CD14-positive monocyte (primary cell): ENCODE results near the gene SUFU. TPM values are rescaled to one million over a fixed set of nuclear protein-coding genes. Genes with fewer than 3 reads are reported as not detected.

Experiments used
- DNase-seq, 3 donors: peaks; one replicate each; pipeline ENCODE4 v3.0.0-alpha.2; 2011 to 2022
- H2AFZ ChIP-seq: 2 replicates; pipeline ENCODE4 v1.6.0; 2012; ENCODE audit warnings: mild to moderate bottlenecking, low read depth, low read length, inconsistent platforms; ENCODE audit not compliant: insufficient read depth, poor library complexity, severe bottlenecking
- H3K27ac ChIP-seq, 2 donors: 1 replicate in 1 of 2; 2 replicates in 1 of 2; pipeline ENCODE4 v1.5.1; 2012 to 2013; ENCODE audit warnings: low read length in 2 of 2, control low read depth in 1 of 2, inconsistent platforms in 1 of 2, low read depth in 1 of 2, mild to moderate bottlenecking in 1 of 2
- H3K27me3 ChIP-seq, 2 donors: one replicate each; pipeline versions ENCODE4 v1.6.0 to v1.6.1; 2011 to 2013; ENCODE audit warnings: low read length in 2 of 2; ENCODE audit not compliant: control insufficient read depth in 2 of 2, insufficient read depth in 2 of 2
- H3K36me3 ChIP-seq, 2 donors: replicated peaks in 1 of 2; 1 replicate in 1 of 2; 2 replicates in 1 of 2; pipeline versions ENCODE4 v1.5.1 to v1.6.1; 2012 to 2013; ENCODE audit warnings: low read length in 2 of 2, control low read depth in 1 of 2, inconsistent platforms in 1 of 2, mild to moderate bottlenecking in 1 of 2; ENCODE audit not compliant: insufficient read depth in 2 of 2, control insufficient read depth in 1 of 2
- H3K4me1 ChIP-seq, 2 donors: 1 replicate in 1 of 2; 2 replicates in 1 of 2; pipeline versions ENCODE4 v1.5.1 to v1.6.1; 2012 to 2013; ENCODE audit warnings: low read length in 2 of 2, control low read depth in 1 of 2, inconsistent platforms in 1 of 2, mild to moderate bottlenecking in 1 of 2, moderate library complexity in 1 of 2; ENCODE audit not compliant: insufficient read depth in 2 of 2, control insufficient read depth in 1 of 2
- H3K4me2 ChIP-seq: replicated peaks from 2 replicates; pipeline ENCODE3; 2012; ENCODE audit warnings: low read length, moderate library complexity, mild to moderate bottlenecking; ENCODE audit not compliant: poor library complexity, severe bottlenecking; ENCODE audit errors: extremely low read depth
- H3K4me3 ChIP-seq, 3 experiments: fragments of 200-600 bp in 1 of 3; sonication (generic) in 1 of 3; replicated peaks in 1 of 3; 1 replicate in 2 of 3; 2 replicates in 1 of 3; pipeline ENCODE4 v1.5.1; 2011 to 2013; ENCODE audit warnings: low read length in 3 of 3, mild to moderate bottlenecking in 3 of 3, control low read depth in 2 of 3, low read depth in 2 of 3, inconsistent platforms in 1 of 3, moderate library complexity in 1 of 3
- H3K79me2 ChIP-seq: 2 replicates; pipeline ENCODE4 v1.6.0; 2012; ENCODE audit warnings: mild to moderate bottlenecking, control low read depth, inconsistent platforms, low read length, moderate library complexity; ENCODE audit not compliant: insufficient read depth
- H3K9ac ChIP-seq: 2 replicates; pipeline ENCODE4 v1.6.0; 2017; ENCODE audit warnings: low read length, mild to moderate bottlenecking; ENCODE audit not compliant: insufficient read depth, poor library complexity, severe bottlenecking
- H3K9me3 ChIP-seq, 2 donors: replicated peaks in 1 of 2; 1 replicate in 1 of 2; 2 replicates in 1 of 2; pipeline versions ENCODE4 v1.5.1 to v1.6.1; 2012 to 2013; ENCODE audit warnings: low read length in 2 of 2, control low read depth in 1 of 2; ENCODE audit not compliant: control insufficient read depth in 1 of 2, insufficient read depth in 1 of 2
- H4K20me1 ChIP-seq: 2 replicates; pipeline ENCODE4 v1.6.0; 2012; ENCODE audit warnings: mild to moderate bottlenecking, low read length, control low read depth, moderate library complexity; ENCODE audit not compliant: insufficient read depth
- H3K27ac Mint-ChIP-seq, 7 donors: one replicate each; pipeline ENCODE4 v1.8.0; 2020; ENCODE audit warnings: mild to moderate bottlenecking in 7 of 7, mixed read lengths in 7 of 7, moderate library complexity in 6 of 7, inconsistent platforms in 2 of 7
- H3K27me3 Mint-ChIP-seq, 3 donors: one replicate each; pipeline ENCODE4 v1.8.0; 2021 to 2022; ENCODE audit warnings: low read depth in 3 of 3, mild to moderate bottlenecking in 3 of 3, mixed read lengths in 3 of 3, moderate library complexity in 3 of 3, inconsistent platforms in 1 of 3
- H3K36me3 Mint-ChIP-seq, 2 donors: one replicate each; pipeline ENCODE4 v1.8.0; 2020; ENCODE audit warnings: mixed read lengths in 2 of 2, inconsistent platforms in 1 of 2, mild to moderate bottlenecking in 1 of 2
- H3K4me1 Mint-ChIP-seq: one replicate; pipeline ENCODE4 v1.8.0; 2020; ENCODE audit warnings: mild to moderate bottlenecking, mixed read lengths
- H3K4me3 Mint-ChIP-seq, 2 donors: one replicate each; pipeline ENCODE4 v1.8.0; 2020; ENCODE audit warnings: mild to moderate bottlenecking in 2 of 2, mixed read lengths in 2 of 2, moderate library complexity in 1 of 2
- H3K9me3 Mint-ChIP-seq, 7 donors: one replicate each; pipeline ENCODE4 v1.8.0; 2020 to 2022; ENCODE audit warnings: mixed read lengths in 7 of 7, mild to moderate bottlenecking in 6 of 7, moderate library complexity in 6 of 7, inconsistent platforms in 2 of 7
- CTCF ChIP-seq: fragments of 200-600 bp; IDR thresholded peaks from one replicate; pipeline ENCODE4 v1.8.0; 2022; ENCODE audit warnings: antibody characterized with exemption, mild to moderate bottlenecking
- WGBS: methylation state at CpG from one replicate; pipeline ENCODE4 v1.1.5; 2013; ENCODE audit warnings: missing lambda C conversion rate; ENCODE audit not compliant: insufficient coverage; 5-methylcytosine and 5-hydroxymethylcytosine counted together
- intact Hi-C, 2 donors: fragments of 100-400 bp; cut with micrococcal nuclease; formaldehyde crosslinking; loops; one replicate each; pipeline versions ENCODE4 v1.15.0 to v1.15.1; 2023
- polyA plus RNA-seq, 3 donors: library from polyadenylated mRNA; depleted of rRNA in 1 of 3; unstranded in 2 of 3; stranded (reverse) in 1 of 3; fragments of 300-500 nt in 2 of 3; fragments of >200 nt in 1 of 3; fragmentation: Illumina TruSeq in 2 of 3; gene quantifications; 1 replicate in 2 of 3; 2 replicates in 1 of 3; pipeline ENCODE4 v1.2.3, GENCODE V29; 2012 to 2021

Gene SUFU
- polyA plus RNA-seq, 3 donors: 3.2 to 10.0 (median 5.7) TPM

GRCh38 chr10:102613286-102613685, 109.5 kb downstream of the SUFU start:
- peaks cover 0 to 4% (median 0%) of the 10 kb centered on the region in 3 donors for H3K27me3 Mint-ChIP-seq
- no peaks in the 10 kb centered on the region for H3K9me3 ChIP-seq
- no peak for DNase-seq
- no peak overlapping the region for H3K9ac ChIP-seq
- no peaks in the 10 kb centered on the region for H4K20me1 ChIP-seq
- H3K79me2 ChIP-seq: no peaks in the 10 kb centered on the region
- 82% methylated on average over 7 of the region's 7 CpGs for WGBS
- no peak overlapping the region for H3K4me2 ChIP-seq
- peaks cover 47 to 75% of the 10 kb centered on the region in 2 donors for H3K36me3 ChIP-seq
- H3K36me3 Mint-ChIP-seq: peaks cover 62 to 78% of the 10 kb centered on the region in 2 donors
- H3K4me3 ChIP-seq: no peak overlapping the region
- no peak overlapping the region for H2AFZ ChIP-seq
- no peaks in the 10 kb centered on the region for H3K27me3 ChIP-seq
- intact Hi-C loops: no loop called here
- no peaks in the 10 kb centered on the region for H3K4me1 ChIP-seq
- TF ChIP-seq CTCF: no peak
- no peak overlapping the region for H3K27ac ChIP-seq
- peaks cover 2% of the 10 kb centered on the region for H3K4me1 Mint-ChIP-seq
- H3K4me3 Mint-ChIP-seq: no peak overlapping the region
- peak overlapping the region in 1 of 7 donors; percentile 60 for H3K27ac Mint-ChIP-seq
- no peaks in the 10 kb centered on the region for H3K9me3 Mint-ChIP-seq

- Mint-ChIP-seq H3K4me3 (no peak overlapping the region), H3K9me3 (no peaks in the 10 kb centered on the region), H3K4me1 (peaks cover 2% of the 10 kb centered on the region), H3K27ac (no peak overlapping the region), H3K27me3 (peaks cover 0 to 4% (median 0%) of the 10 kb centered on the region in 3 donors), H3K36me3 (peaks cover 67 to 82% of the 10 kb centered on the region in 2 donors)
- no peaks in the 10 kb centered on the region for H4K20me1 ChIP-seq
- DNase-seq: no peak
- H3K27ac ChIP-seq: no peak overlapping the region
- no peaks in the 10 kb centered on the region for H3K9me3 ChIP-seq
- H3K4me2 ChIP-seq: no peak overlapping the region
- no peak overlapping the region for H3K9ac ChIP-seq
- H3K27me3 ChIP-seq: no peaks in the 10 kb centered on the region
- 86% methylated on average over 8 of the region's 8 CpGs for WGBS
- no peak overlapping the region for H3K4me3 ChIP-seq
- H3K79me2 ChIP-seq: no peaks in the 10 kb centered on the region
- no peak overlapping the region for H2AFZ ChIP-seq
- no peak for TF ChIP-seq CTCF
- H3K4me1 ChIP-seq: no peaks in the 10 kb centered on the region
- intact Hi-C loops: no loop called here
- H3K36me3 ChIP-seq: peaks cover 47 to 79% of the 10 kb centered on the region in 2 donors
These were observed 110.0 kb downstream of the SUFU start for GRCh38 chr10:102613785-102614184.
